Forelimb muscle (tissue), 1 donor: ENCODE data around the gene PCSK5. TPM values are rescaled to one million over a fixed set of nuclear protein-coding genes. Genes with fewer than 3 reads are reported as not detected.
A peak's percentile ranks its signal among the peaks of the same experiment; 100 is the strongest.

ENCODE experiments used
- DNase-seq: peaks from one replicate; pipeline ENCODE4 v3.0.0-alpha.2; 2013; ENCODE audit warnings: low read depth
- polyA plus RNA-seq: library from polyadenylated mRNA; unstranded; fragments of 120-200 nt; gene quantifications from one replicate; pipeline ENCODE4 v1.2.1, GENCODE V29; 2013; ENCODE audit not compliant: insufficient read length

PCSK5 gene
- polyA plus RNA-seq, 1 donor: 11.8 TPM

DNA sequence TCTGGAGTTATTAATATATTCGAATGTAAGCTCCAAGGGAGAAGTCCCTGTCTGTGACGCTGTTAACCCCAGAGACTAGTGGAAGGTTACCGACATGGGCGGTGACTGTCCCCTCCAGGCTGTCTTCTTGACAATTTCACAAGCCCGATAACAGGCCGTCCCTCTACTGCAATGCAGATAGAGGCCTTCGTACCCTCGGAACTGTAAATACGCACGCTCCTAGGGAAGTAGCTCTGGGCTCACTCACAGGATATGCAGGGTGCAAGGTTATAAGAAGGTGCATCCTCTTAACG is 504.4 kb downstream of the PCSK5 start:
- no peak for DNase-seq

DNA sequence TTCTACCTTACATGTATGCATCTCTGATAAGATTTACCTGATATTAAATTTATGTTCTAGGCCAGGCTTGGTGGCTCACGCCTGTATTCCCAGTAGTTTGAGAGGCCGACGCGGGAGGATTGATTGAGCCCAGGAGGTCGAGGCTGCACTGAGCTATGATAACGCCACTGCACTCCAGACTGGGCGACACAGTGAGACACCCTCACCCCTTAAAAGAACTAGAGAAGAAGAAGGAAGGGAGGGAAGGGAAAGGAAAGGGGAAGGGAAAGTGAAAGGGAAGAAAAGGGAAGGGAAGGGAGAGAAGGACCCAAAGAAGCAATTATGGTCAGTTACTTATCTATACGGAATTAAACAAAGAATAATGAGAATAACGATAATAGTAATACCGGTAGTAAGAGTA is 504.9 kb downstream of the PCSK5 start:
- DNase-seq: no peak

- no peak for DNase-seq
Measured at GRCh38 chr9:76396144-76396543, 505.7 kb downstream of the PCSK5 start.

DNA sequence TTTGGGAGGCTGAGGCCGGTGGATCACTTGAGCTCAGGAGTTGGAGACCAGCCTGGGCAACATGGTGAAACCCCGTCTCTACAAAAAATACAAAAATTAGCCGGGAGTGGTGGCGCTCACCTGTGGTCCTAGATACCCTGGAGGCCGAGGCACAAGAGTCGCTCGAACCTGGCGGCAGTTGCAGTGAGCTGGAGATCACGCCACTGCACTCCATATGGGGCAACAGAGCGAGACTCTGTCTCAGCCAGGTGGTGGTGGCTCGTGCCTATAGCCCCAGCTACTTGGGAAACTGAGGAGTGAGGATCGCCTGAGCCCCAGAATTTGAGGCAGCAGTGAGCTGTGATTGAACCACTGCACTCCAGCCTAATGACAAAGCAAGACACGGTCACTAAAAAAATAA is 506.1 kb downstream of the PCSK5 start:
- DNase-seq: no peak

- DNase-seq: no peak
Measured at GRCh38 chr9:76399856-76400255, 509.4 kb downstream of the PCSK5 start.

GRCh38 chr9:76400534-76401096 is 510.1 kb downstream of the PCSK5 start:
- no peak for DNase-seq

DNA sequence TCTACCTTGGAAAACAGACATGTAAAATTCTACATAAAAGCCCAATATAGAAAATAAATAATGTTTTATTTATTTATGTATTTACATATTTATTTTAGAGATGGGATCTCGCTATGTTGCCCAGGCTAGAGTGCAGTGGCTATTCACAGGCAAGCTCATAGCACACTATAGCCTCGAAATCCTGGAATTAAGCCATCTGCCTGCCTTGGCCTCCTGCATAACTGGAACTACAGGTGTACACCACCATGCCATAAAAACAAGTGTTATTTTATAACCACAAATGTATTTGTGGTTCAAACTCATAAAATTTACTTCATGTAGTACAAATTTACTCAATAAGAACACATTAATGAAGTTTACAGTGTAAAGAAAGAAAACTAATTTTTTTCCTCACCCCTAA is 510.7 kb downstream of the PCSK5 start:
- DNase-seq: no peak

GRCh38 chr9:76401580-76402354 is 511.3 kb downstream of the PCSK5 start:
- no peak for DNase-seq

- peak; percentile 38 for DNase-seq
Measured at GRCh38 chr9:76403352-76403751, 512.9 kb downstream of the PCSK5 start.

GRCh38 chr9:76404401-76404800 is 513.9 kb downstream of the PCSK5 start:
- DNase-seq: no peak

- no peak for DNase-seq
Measured at GRCh38 chr9:76405340-76405739, 514.9 kb downstream of the PCSK5 start.

DNA sequence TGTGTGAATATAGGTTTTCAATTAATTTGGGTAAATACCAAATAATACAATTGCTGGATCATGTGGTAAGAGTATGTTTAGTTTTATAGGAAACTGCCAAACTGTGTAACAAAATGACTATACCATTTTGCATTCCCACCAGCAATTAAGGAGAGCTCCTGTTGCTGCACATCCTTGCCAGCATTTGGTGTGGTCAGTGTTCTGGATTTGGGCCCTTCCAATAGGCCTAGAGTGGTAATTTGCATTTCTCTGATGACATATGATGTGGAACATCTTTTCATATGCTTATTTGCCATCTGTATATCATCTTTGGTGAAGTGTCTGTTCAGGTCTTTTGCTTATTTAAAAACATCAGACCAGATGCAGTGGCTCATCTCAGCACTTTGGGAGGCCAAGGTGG is 515.4 kb downstream of the PCSK5 start:
- no peak for DNase-seq
